ENCODE data around the gene EIF2AK3.

Gene EIF2AK3

GRCh38 chr2:88607416-88607815, 19.8 kb downstream of the EIF2AK3 start:
- Histone ChIP-seq H3K36me3 (ENCODE audit: insufficient read depth, low read length) (peaks cover 14% of the 10 kb centered on the region), H3K9me2 (replicated peaks; ENCODE audit: low read depth, low read length) (no peaks in the 10 kb centered on the region), H3K4me1 (ENCODE audit: insufficient read depth, low read length, poor library complexity, severe bottlenecking) (no peaks in the 10 kb centered on the region), H3K4me2 (ENCODE audit: low read depth, low read length, poor library complexity, severe bottlenecking) (no peak overlapping the region), H3K9me3 (ENCODE audit: insufficient read depth, low read depth, low read length) (no peaks in the 10 kb centered on the region), H3K4me3 (ENCODE audit: low read length, poor library complexity, severe bottlenecking) (no peak overlapping the region), H3F3A (ENCODE audit: low read depth) (no peaks in the 10 kb centered on the region), H3K79me2 (ENCODE audit: insufficient read depth, low read length) (peaks cover 14% of the 10 kb centered on the region; the same call in 1 of the 2 replicates), H4K20me1 (ENCODE audit: insufficient read depth, low read length, poor library complexity, severe bottlenecking) (no peaks in the 10 kb centered on the region), H3K27me3 (ENCODE audit: insufficient read depth, low read length, poor library complexity, severe bottlenecking) (no peaks in the 10 kb centered on the region), H2AFZ (ENCODE audit: low read length) (no peak overlapping the region), H3K9ac (ENCODE audit: low read depth, low read length, poor library complexity, severe bottlenecking) (no peak overlapping the region)
- TF ChIP-seq EZH2phosphoT487 (IDR thresholded peaks at IDR 0.05; ENCODE audit: borderline replicate concordance) (no peak), CTCF (conservative IDR thresholded peaks at IDR 0.05; ENCODE audit: low read length) (no peak)

- Histone ChIP-seq H3K9me3 (ENCODE audit: insufficient read depth, low read depth, low read length) (no peaks in the 10 kb centered on the region), H3K9ac (ENCODE audit: low read depth, low read length, poor library complexity, severe bottlenecking) (no peak overlapping the region), H3K27me3 (ENCODE audit: insufficient read depth, low read length, poor library complexity, severe bottlenecking) (no peaks in the 10 kb centered on the region), H4K20me1 (ENCODE audit: insufficient read depth, low read length, poor library complexity, severe bottlenecking) (no peaks in the 10 kb centered on the region), H3K79me2 (ENCODE audit: insufficient read depth, low read length) (peaks cover 10% of the 10 kb centered on the region; the same call in 1 of the 2 replicates), H3K36me3 (ENCODE audit: insufficient read depth, low read length) (peaks cover 8% of the 10 kb centered on the region; the same call in 1 of the 2 replicates), H3K4me2 (ENCODE audit: low read depth, low read length, poor library complexity, severe bottlenecking) (no peak overlapping the region), H3F3A (ENCODE audit: low read depth) (no peaks in the 10 kb centered on the region), H3K4me1 (ENCODE audit: insufficient read depth, low read length, poor library complexity, severe bottlenecking) (no peaks in the 10 kb centered on the region), H3K4me3 (ENCODE audit: low read length, poor library complexity, severe bottlenecking) (no peak overlapping the region), H3K9me2 (replicated peaks; ENCODE audit: low read depth, low read length) (no peaks in the 10 kb centered on the region), H2AFZ (ENCODE audit: low read length) (no peak overlapping the region)
- TF ChIP-seq CTCF (conservative IDR thresholded peaks at IDR 0.05; ENCODE audit: low read length) (no peak), EZH2phosphoT487 (IDR thresholded peaks at IDR 0.05; ENCODE audit: borderline replicate concordance) (no peak)
These were observed 20.8 kb downstream of the EIF2AK3 start for GRCh38 chr2:88606371-88607030.

GRCh38 chr2:88603146-88603545, 24.1 kb downstream of the EIF2AK3 start:
- no peak for TF ChIP-seq EZH2phosphoT487 (IDR thresholded peaks at IDR 0.05; ENCODE audit: borderline replicate concordance)
- no peak for TF ChIP-seq CTCF (conservative IDR thresholded peaks at IDR 0.05; ENCODE audit: low read length)

More at GRCh38 chr2:88603146-88603545, 24.1 kb downstream of the EIF2AK3 start:
- no peaks in the 10 kb centered on the region for H3K27me3 ChIP-seq (ENCODE audit: insufficient read depth, low read length, poor library complexity, severe bottlenecking)
- H3K79me2 ChIP-seq (ENCODE audit: insufficient read depth, low read length), result peaks cover 17% of the 10 kb centered on the region; the same call in 1 of the 2 replicates
- H3K4me1 ChIP-seq (ENCODE audit: insufficient read depth, low read length, poor library complexity, severe bottlenecking), result peaks cover 7% of the 10 kb centered on the region
- H3K36me3 ChIP-seq (ENCODE audit: insufficient read depth, low read length), result peaks cover 3% of the 10 kb centered on the region; the same call in 1 of the 2 replicates
- H3K4me3 ChIP-seq (ENCODE audit: low read length, poor library complexity, severe bottlenecking), result no peak overlapping the region
- H3K9me2 ChIP-seq (replicated peaks; ENCODE audit: low read depth, low read length), result no peaks in the 10 kb centered on the region
- no peaks in the 10 kb centered on the region for H4K20me1 ChIP-seq (ENCODE audit: insufficient read depth, low read length, poor library complexity, severe bottlenecking)
- no peaks in the 10 kb centered on the region for H3F3A ChIP-seq (ENCODE audit: low read depth)
- no peaks in the 10 kb centered on the region for H3K9me3 ChIP-seq (ENCODE audit: insufficient read depth, low read depth, low read length)
- H3K9ac ChIP-seq (ENCODE audit: low read depth, low read length, poor library complexity, severe bottlenecking), result no peak overlapping the region
- H3K4me2 ChIP-seq (ENCODE audit: low read depth, low read length, poor library complexity, severe bottlenecking), result no peak overlapping the region
- H2AFZ ChIP-seq (ENCODE audit: low read length), result no peak overlapping the region

Data from Loucy (cell line).